H1 (cell line): ENCODE data around the gene GALNT1.

Experiments
- CTCF ChIP-seq, 3 experiments: IDR thresholded peaks; 1 replicate in 2 of 3; 2 replicates in 1 of 3; pipeline versions ENCODE4 v1.5.1 to v1.6.1; 2011; ENCODE audit warnings: low read length in 3 of 3, mild to moderate bottlenecking in 3 of 3, inconsistent platforms in 2 of 3, low read depth in 1 of 3, moderate library complexity in 1 of 3; ENCODE audit not compliant: insufficient read depth in 1 of 3; ENCODE audit errors: control extremely low read depth in 1 of 3
- HDAC2 ChIP-seq, 2 experiments: fragments of 300-600 bp in 1 of 2; sonication (generic) in 1 of 2; IDR thresholded peaks; 2 replicates each; pipeline ENCODE4 v1.6.1; 2011 to 2012; ENCODE audit warnings: low read depth in 2 of 2, low read length in 2 of 2, mild to moderate bottlenecking in 2 of 2, moderate library complexity in 2 of 2, borderline replicate concordance in 1 of 2, inconsistent platforms in 1 of 2
- MAFK ChIP-seq: IDR thresholded peaks from 2 replicates; pipeline ENCODE4 v1.6.1; 2012; ENCODE audit warnings: low read depth, mild to moderate bottlenecking, improper control_type of control experiment, low read length
- POLR2A ChIP-seq, 2 experiments: IDR thresholded peaks; 1 replicate in 1 of 2; 2 replicates in 1 of 2; pipeline ENCODE4 v1.6.1; 2011; ENCODE audit warnings: low read depth in 2 of 2, low read length in 2 of 2, mild to moderate bottlenecking in 2 of 2; ENCODE audit errors: control extremely low read depth in 1 of 2
- TAF1 ChIP-seq: IDR thresholded peaks from 2 replicates; pipeline ENCODE4 v1.6.1; 2011; ENCODE audit warnings: mild to moderate bottlenecking, low read depth, low read length

- TF ChIP-seq TAF1: no peak
- no peak for TF ChIP-seq MAFK
- TF ChIP-seq HDAC2 (IDR thresholded peaks at IDR 0.05; ENCODE audit: borderline replicate concordance in 1 of 2, low read depth in 2 of 2, low read length in 2 of 2): no peak
- TF ChIP-seq POLR2A (IDR thresholded peaks at IDR 0.05; ENCODE audit: control extremely low read depth in 1 of 2, low read depth in 2 of 2, low read length in 2 of 2): no peak
- TF ChIP-seq CTCF (IDR thresholded peaks at IDR 0.05; ENCODE audit: control extremely low read depth in 1 of 3, insufficient read depth in 1 of 3, low read depth in 1 of 3, low read length in 3 of 3): no peak
Measured at GRCh38 chr18:35755369-35755768, 173.8 kb downstream of the GALNT1 start.
